GM06990 (cell line): ENCODE results near the gene FAM107B.

Experiments
- DNase-seq: peaks from one replicate; pipeline ENCODE4 v3.0.0-alpha.2; 2011; ENCODE audit not compliant: insufficient read length; ENCODE audit errors: extremely low read depth
- H3K27me3 ChIP-seq: replicated peaks from 2 replicates; pipeline ENCODE4 v1.6.0; 2011; ENCODE audit warnings: low read length; ENCODE audit not compliant: control insufficient read depth, insufficient read depth
- H3K36me3 ChIP-seq: 2 replicates; pipeline ENCODE4 v1.5.1; 2011; ENCODE audit warnings: low read length; ENCODE audit not compliant: control insufficient read depth, insufficient read depth
- H3K4me3 ChIP-seq: replicated peaks from 2 replicates; pipeline ENCODE4 v1.5.1; 2011; ENCODE audit warnings: low read depth, mild to moderate bottlenecking, control low read depth, low read length
- TF ChIP-seq, protein P1 (sequence below): IDR thresholded peaks from 2 replicates; pipeline ENCODE4 v1.5.1; 2011; ENCODE audit warnings: low read length, control low read depth, mild to moderate bottlenecking, inconsistent platforms; ENCODE audit not compliant: insufficient read depth, poor library complexity, severe bottlenecking

FAM107B gene

DNA sequence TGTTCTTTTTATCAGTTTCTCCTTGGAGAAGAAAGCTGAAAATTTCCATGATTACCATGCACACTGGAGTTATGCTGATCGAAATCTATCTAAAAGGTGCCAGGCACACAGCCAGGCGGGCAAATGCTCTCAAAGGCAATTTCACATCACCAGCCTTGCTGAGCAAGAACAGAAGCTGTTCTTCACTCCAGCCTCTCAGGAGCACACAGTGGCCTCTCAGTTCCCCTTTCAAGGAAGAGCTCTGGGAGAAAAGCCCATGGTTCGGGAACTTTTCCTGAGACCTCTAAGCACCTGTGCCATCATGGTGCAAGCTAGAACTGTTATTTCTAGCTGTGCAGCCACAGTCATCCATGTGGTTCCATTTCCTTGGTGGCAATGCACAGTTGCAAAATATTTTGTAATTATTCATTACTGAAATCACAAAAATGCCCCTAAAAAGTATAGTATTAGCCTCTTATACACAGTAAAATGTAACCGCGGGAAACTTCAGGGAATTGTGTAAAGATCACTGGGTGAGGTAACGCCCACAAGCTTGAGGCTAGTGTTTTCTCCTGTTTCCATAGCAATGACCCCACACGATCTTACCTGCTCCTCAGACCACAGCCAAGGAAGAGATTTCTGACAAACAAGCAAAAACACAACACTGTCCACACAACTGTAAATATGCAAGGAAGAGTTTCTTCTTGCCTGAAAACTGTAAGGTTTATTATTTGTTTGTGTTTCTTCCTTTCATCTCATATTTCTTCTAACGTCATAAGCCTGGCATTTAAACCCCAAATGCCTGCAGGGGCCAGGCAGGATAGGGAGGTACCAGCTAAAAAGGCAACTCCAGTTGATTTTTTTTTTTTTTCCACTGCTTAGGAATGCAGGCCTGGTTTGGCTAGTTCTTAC is 121.2 kb downstream of the FAM107B start:
- Histone ChIP-seq H3K36me3 (no peaks in the 10 kb centered on the region), H3K27me3 (no peaks in the 10 kb centered on the region; the same call in 1 of the 2 replicates), H3K4me3 (no peak overlapping the region)
- no peak for DNase-seq
- TF ChIP-seq, protein P1, sequence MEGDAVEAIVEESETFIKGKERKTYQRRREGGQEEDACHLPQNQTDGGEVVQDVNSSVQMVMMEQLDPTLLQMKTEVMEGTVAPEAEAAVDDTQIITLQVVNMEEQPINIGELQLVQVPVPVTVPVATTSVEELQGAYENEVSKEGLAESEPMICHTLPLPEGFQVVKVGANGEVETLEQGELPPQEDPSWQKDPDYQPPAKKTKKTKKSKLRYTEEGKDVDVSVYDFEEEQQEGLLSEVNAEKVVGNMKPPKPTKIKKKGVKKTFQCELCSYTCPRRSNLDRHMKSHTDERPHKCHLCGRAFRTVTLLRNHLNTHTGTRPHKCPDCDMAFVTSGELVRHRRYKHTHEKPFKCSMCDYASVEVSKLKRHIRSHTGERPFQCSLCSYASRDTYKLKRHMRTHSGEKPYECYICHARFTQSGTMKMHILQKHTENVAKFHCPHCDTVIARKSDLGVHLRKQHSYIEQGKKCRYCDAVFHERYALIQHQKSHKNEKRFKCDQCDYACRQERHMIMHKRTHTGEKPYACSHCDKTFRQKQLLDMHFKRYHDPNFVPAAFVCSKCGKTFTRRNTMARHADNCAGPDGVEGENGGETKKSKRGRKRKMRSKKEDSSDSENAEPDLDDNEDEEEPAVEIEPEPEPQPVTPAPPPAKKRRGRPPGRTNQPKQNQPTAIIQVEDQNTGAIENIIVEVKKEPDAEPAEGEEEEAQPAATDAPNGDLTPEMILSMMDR, result no peak

DNA sequence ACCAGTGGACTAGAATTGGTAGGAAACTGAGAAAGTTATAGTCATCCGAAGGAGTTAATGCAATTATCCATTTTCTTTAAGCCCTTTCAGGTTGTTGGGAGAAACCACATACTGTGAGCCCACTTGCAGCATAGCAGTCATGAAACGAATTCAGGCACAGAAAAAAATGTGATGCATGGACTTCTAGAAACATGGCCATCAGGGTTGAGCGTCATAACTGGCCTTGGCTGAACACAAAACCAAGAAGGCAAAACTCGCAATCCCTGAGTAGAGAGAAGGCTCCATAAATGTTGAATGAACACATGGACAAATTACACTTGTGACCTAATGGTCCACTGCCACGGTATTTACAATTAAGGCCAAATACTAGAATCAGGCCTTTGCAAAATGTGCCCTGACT is 121.9 kb downstream of the FAM107B start:
- TF ChIP-seq, protein P1, result no peak
- DNase-seq, result no peak
- Histone ChIP-seq H3K36me3 (no peaks in the 10 kb centered on the region), H3K4me3 (no peak overlapping the region), H3K27me3 (no peaks in the 10 kb centered on the region; the same call in 1 of the 2 replicates)

DNA sequence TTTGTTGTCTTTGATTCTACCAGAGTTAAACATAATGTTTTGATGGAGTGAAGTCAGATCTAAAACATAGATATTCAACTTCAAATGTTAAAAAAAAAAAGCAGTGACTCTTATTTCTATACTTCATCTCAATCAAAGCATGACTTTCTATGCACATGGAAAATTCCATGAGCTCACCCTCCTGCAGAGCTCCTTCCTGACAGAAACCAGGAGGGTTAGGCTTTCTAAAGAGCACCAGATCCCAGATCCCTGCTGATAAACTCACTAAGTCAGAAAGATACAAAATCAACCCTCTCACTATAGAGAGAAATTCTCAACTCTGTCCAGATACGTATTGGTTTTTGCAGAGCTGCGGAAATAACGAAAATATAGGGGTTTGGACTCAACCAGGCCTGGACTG is 122.6 kb downstream of the FAM107B start:
- no peak for DNase-seq
- Histone ChIP-seq H3K36me3 (no peaks in the 10 kb centered on the region), H3K27me3 (no peaks in the 10 kb centered on the region; the same call in 1 of the 2 replicates), H3K4me3 (no peak overlapping the region)
- TF ChIP-seq, protein P1, result no peak

DNA sequence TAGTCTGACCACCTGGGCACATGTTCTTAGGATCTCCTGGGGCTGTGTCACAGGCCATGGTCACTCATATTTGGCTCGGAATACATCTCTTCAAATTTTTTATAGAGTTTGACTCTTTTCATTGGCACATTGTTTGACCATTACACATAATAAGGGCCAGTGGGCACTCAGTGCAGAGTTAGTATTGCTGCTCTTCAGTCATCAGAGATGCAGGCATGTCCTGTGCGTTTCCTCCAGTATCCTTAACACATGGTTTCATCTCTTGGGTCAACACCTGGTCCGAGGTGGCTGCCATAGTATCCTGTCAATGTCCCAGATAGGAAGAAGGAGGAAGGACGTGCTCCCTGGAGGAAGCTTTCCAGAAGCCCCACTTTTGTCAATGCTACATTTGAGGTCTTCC is 125.0 kb downstream of the FAM107B start:
- H3K27me3 ChIP-seq, result no peaks in the 10 kb centered on the region
- DNase-seq, result no peak
- H3K36me3 ChIP-seq, result no peaks in the 10 kb centered on the region
- TF ChIP-seq, protein P1, result no peak
- H3K4me3 ChIP-seq, result no peak overlapping the region

DNA sequence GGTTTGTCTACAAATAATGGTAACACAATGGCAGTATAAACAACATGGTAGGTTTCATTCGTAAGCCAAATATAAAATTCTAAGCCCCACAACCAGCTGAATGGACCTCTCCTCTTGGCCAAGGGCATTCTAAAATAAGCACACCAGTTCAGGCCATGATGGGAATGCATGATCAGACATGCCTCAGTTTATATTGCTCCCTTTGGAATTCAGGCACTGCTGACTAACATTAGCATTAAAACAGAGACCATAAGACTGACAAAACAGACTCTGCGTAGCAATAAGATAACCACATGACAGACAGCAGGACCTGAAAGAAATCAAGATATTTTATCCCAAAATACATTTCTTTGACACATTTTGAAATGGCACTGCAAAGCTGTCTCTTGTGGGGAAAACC is 125.8 kb downstream of the FAM107B start:
- TF ChIP-seq, protein P1, result no peak
- H3K36me3 ChIP-seq, result no peaks in the 10 kb centered on the region
- H3K27me3 ChIP-seq, result no peaks in the 10 kb centered on the region
- H3K4me3 ChIP-seq, result peak overlapping the region; percentile 48; the same call in 1 of the 2 replicates
- DNase-seq, result no peak
